Neural crest cell (in vitro differentiated cells): ENCODE results near the gene PIK3IP1. TPM values are rescaled to one million over a fixed set of nuclear protein-coding genes. Genes with fewer than 3 reads are reported as not detected.
A peak's percentile ranks its signal among the peaks of the same experiment; 100 is the strongest.

Experiments used
- DNase-seq: peaks from one replicate; pipeline ENCODE4 v3.0.0; 2021; ENCODE audit warnings: low read depth, mixed read lengths, low spot score
- H3K27ac Mint-ChIP-seq: one replicate; pipeline ENCODE4 v1.8.0; 2021; ENCODE audit warnings: mild to moderate bottlenecking, mixed read lengths; ENCODE audit not compliant: unreplicated experiment
- H3K27me3 Mint-ChIP-seq: 2 replicates; pipeline ENCODE4 v1.8.0; 2021; ENCODE audit warnings: low read depth, mild to moderate bottlenecking, mixed read lengths
- H3K36me3 Mint-ChIP-seq: 2 replicates; pipeline ENCODE4 v1.8.0; 2021; ENCODE audit warnings: low read depth, mild to moderate bottlenecking, mixed read lengths
- H3K4me1 Mint-ChIP-seq: 2 replicates; pipeline ENCODE4 v1.8.0; 2021; ENCODE audit warnings: mixed read lengths
- H3K4me3 Mint-ChIP-seq: one replicate; pipeline ENCODE4 v1.8.0; 2021; ENCODE audit warnings: mild to moderate bottlenecking, mixed read lengths
- H3K9me3 Mint-ChIP-seq: 2 replicates; pipeline ENCODE4 v1.8.0; 2021; ENCODE audit warnings: mixed read lengths
- CTCF ChIP-seq: fragments of 200-600 bp; sonication (generic); conservative IDR thresholded peaks from 2 replicates; pipeline ENCODE4 v1.5.0; 2021; ENCODE audit warnings: antibody characterized with exemption, mild to moderate bottlenecking
- total RNA-seq: library from RNA; stranded (reverse); gene quantifications from 2 replicates; pipeline ENCODE4 v1.2.1, GENCODE V29; 2021

The PIK3IP1 gene
- total RNA-seq, 1 donor from 2014 or later, result 1.8 TPM

GRCh38 chr22:31277741-31278140 lies 14.5 kb downstream of the PIK3IP1 start:
- no peak overlapping the region for H3K27ac Mint-ChIP-seq
- H3K4me3 Mint-ChIP-seq, result no peak overlapping the region

GRCh38 chr22:31276426-31277167 lies 15.7 kb downstream of the PIK3IP1 start:
- Mint-ChIP-seq H3K9me3 (no peaks in the 10 kb centered on the region), H3K27me3 (no peaks in the 10 kb centered on the region), H3K4me1 (no peaks in the 10 kb centered on the region), H3K4me3 (no peak overlapping the region), H3K36me3 (peaks cover 2% of the 10 kb centered on the region), H3K27ac (no peak overlapping the region)
- no peak for DNase-seq
- TF ChIP-seq CTCF, result no peak

More at GRCh38 chr22:31277741-31278140, 14.5 kb downstream of the PIK3IP1 start:
- Mint-ChIP-seq H3K27me3 (no peaks in the 10 kb centered on the region), H3K9me3 (no peaks in the 10 kb centered on the region), H3K4me1 (no peaks in the 10 kb centered on the region), H3K36me3 (peaks cover 2% of the 10 kb centered on the region)
- no peak for TF ChIP-seq CTCF
- no peak for DNase-seq

GRCh38 chr22:31275576-31275975 lies 16.7 kb downstream of the PIK3IP1 start:
- no peak for DNase-seq
- Mint-ChIP-seq H3K36me3 (peaks cover 2% of the 10 kb centered on the region), H3K27ac (no peak overlapping the region), H3K4me3 (no peak overlapping the region), H3K9me3 (no peaks in the 10 kb centered on the region), H3K4me1 (no peaks in the 10 kb centered on the region), H3K27me3 (no peaks in the 10 kb centered on the region)
- no peak for TF ChIP-seq CTCF

GRCh38 chr22:31275018-31275417 lies 17.3 kb downstream of the PIK3IP1 start:
- Mint-ChIP-seq H3K27ac (peak overlapping the region; percentile 88), H3K4me3 (no peak overlapping the region), H3K9me3 (no peaks in the 10 kb centered on the region), H3K36me3 (peaks cover 2% of the 10 kb centered on the region), H3K4me1 (no peaks in the 10 kb centered on the region), H3K27me3 (no peaks in the 10 kb centered on the region)
- no peak for DNase-seq
- TF ChIP-seq CTCF, result no peak

GRCh38 chr22:31274017-31274416 lies 18.3 kb downstream of the PIK3IP1 start:
- Mint-ChIP-seq H3K9me3 (no peaks in the 10 kb centered on the region), H3K27ac (no peak overlapping the region), H3K27me3 (no peaks in the 10 kb centered on the region), H3K36me3 (peaks cover 2% of the 10 kb centered on the region), H3K4me3 (no peak overlapping the region), H3K4me1 (no peaks in the 10 kb centered on the region)
- TF ChIP-seq CTCF, result no peak
- no peak for DNase-seq
